ENCODE results near the gene CRMP1. TPM values are rescaled to one million over a fixed set of nuclear protein-coding genes. Genes with fewer than 3 reads are reported as not detected.

Gene CRMP1
- total and polyA plus RNA-seq, 2 donors (not counting 3 experiments of a cell fraction or from before 2014, with no cell fraction given): 0.06 TPM; not detected in 1

DNA sequence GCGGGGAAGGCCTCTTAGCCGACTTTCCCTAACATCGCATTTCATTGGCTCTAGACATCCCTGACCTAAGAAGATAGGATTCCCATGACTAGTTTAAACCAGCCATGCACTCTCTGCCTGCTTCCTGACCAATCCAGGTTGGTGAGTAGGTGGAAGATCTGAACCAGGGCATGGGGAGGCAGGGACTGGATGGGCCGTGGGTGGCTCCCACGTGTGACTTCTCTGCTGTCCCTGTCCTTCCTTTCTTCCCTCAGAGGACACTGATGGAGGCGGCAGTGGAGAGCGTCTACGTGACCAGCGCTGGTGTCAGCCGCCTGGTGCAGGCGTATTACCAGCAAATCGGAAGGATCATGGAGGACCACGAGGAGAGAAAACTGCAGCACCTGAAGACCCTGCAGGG, 91.2 kb downstream of the CRMP1 start:
- BruUV-seq (replicated peaks): no TSS peak
- no peak overlapping the region for H3K27ac ChIP-seq (ENCODE audit: insufficient read depth, low read depth, low read length)
- CTCF ChIA-PET: no interaction called here
- no peaks in the 10 kb centered on the region for H3K9me1 ChIP-seq (replicated peaks; ENCODE audit: control insufficient read depth, extremely low read depth, insufficient read depth, low read length)
- TF ChIP-seq, protein P1, sequence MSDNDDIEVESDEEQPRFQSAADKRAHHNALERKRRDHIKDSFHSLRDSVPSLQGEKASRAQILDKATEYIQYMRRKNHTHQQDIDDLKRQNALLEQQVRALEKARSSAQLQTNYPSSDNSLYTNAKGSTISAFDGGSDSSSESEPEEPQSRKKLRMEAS (IDR thresholded peaks at IDR 0.05; ENCODE audit: insufficient read depth, insufficient read length): no peak
- no peak for TF ChIP-seq JUN (IDR thresholded peaks at IDR 0.05; ENCODE audit: borderline replicate concordance, insufficient read depth, insufficient read length, low read depth)
- TF ChIP-seq GATA2 (IDR thresholded peaks at IDR 0.05; ENCODE audit: insufficient read depth, insufficient read length, low read depth, low read length): no peak
- TF ChIP-seq POLR2AphosphoS5 (IDR thresholded peaks at IDR 0.05; ENCODE audit: insufficient read depth, low read depth, low read length): no peak
- TF ChIP-seq MYC (IDR thresholded peaks at IDR 0.05; ENCODE audit: low read depth, low read length): no peak
- DNase-seq (ENCODE audit: low read depth, low spot score): no peak
- dilution Hi-C loops (cut with MboI; ENCODE audit: extremely low pct_ligation_motif_present, low sequenced_read_pairs): no loop called here
- no peaks in the 10 kb centered on the region for H4K20me1 ChIP-seq (replicated peaks; ENCODE audit: control insufficient read depth, extremely low read depth, insufficient read depth, low read length)
- H3K4me1 ChIP-seq (ENCODE audit: control insufficient read depth, extremely low read depth, insufficient read depth, low read length): no peaks in the 10 kb centered on the region
- no peaks in the 10 kb centered on the region for H3K79me2 ChIP-seq (ENCODE audit: control insufficient read depth, insufficient read depth, low read length)
- no peak overlapping the region for H3K9ac ChIP-seq (replicated peaks; ENCODE audit: extremely low read depth, insufficient read depth, low read length)
- H3K36me3 ChIP-seq (ENCODE audit: control insufficient read depth in 2 of 2, extremely low read depth in 1 of 2, insufficient read depth in 2 of 2, low read length in 2 of 2): peaks cover 0 to 27% of the 10 kb centered on the region in 2 experiments
- POLR2A ChIA-PET: no interaction called here
- no peak overlapping the region for H3K4me3 ChIP-seq (replicated peaks in 1 of 3; ENCODE audit: insufficient read depth in 1 of 3, low read depth in 1 of 3, low read length in 3 of 3)
- H2AFZ ChIP-seq (ENCODE audit: low read depth, low read length): no peak overlapping the region
- intact Hi-C loops (cut with micrococcal nuclease): no loop called here
- FAIRE-seq: no peak
- no peaks in the 10 kb centered on the region for H3K27me3 ChIP-seq (ENCODE audit: control insufficient read depth in 2 of 2, insufficient read depth in 2 of 2, low read length in 2 of 2)
- no peaks in the 10 kb centered on the region for H3K9me3 ChIP-seq (replicated peaks; ENCODE audit: control insufficient read depth, insufficient read depth, low read length)
- H3K4me2 ChIP-seq (ENCODE audit: insufficient read depth, low read length): no peak overlapping the region

DNA sequence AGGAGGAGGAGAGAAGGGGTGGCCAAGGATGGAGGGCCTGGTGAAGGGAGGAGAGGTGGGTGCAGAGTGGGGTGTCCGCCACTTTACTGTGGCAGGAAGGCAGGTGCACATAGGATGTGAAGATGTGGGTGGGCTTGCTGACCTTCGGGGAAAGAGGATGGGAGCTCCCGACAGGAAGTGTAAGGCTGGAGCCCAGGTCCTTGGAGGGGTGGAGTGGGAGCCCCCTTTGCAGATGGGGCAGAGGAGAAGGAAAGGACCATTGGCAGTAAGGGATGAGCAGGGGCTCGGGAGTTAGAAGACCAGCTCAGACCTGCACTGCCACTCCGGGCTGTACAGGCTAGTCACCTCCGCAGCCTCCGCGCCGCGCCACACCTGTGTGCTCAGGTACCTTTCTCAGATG, 92.4 kb downstream of the CRMP1 start:
- Histone ChIP-seq H3K9ac (replicated peaks; ENCODE audit: extremely low read depth, insufficient read depth, low read length) (no peak overlapping the region), H3K27ac (ENCODE audit: insufficient read depth, low read depth, low read length) (no peak overlapping the region), H3K4me2 (ENCODE audit: insufficient read depth, low read length) (no peak overlapping the region), H3K9me1 (replicated peaks; ENCODE audit: control insufficient read depth, extremely low read depth, insufficient read depth, low read length) (no peaks in the 10 kb centered on the region), H3K4me1 (ENCODE audit: control insufficient read depth, extremely low read depth, insufficient read depth, low read length) (no peaks in the 10 kb centered on the region), H3K4me3 (replicated peaks in 1 of 3; ENCODE audit: insufficient read depth in 1 of 3, low read depth in 1 of 3, low read length in 3 of 3) (no peak overlapping the region), H3K9me3 (replicated peaks; ENCODE audit: control insufficient read depth, insufficient read depth, low read length) (no peaks in the 10 kb centered on the region), H3K36me3 (ENCODE audit: control insufficient read depth in 2 of 2, extremely low read depth in 1 of 2, insufficient read depth in 2 of 2, low read length in 2 of 2) (peaks cover 0 to 26% of the 10 kb centered on the region in 2 experiments), H3K27me3 (ENCODE audit: control insufficient read depth in 2 of 2, insufficient read depth in 2 of 2, low read length in 2 of 2) (no peaks in the 10 kb centered on the region), H4K20me1 (replicated peaks; ENCODE audit: control insufficient read depth, extremely low read depth, insufficient read depth, low read length) (no peaks in the 10 kb centered on the region), H3K79me2 (ENCODE audit: control insufficient read depth, insufficient read depth, low read length) (no peaks in the 10 kb centered on the region), H2AFZ (ENCODE audit: low read depth, low read length) (no peak overlapping the region)
- POLR2A ChIA-PET: no interaction called here
- TF ChIP-seq MYC (IDR thresholded peaks at IDR 0.05; ENCODE audit: low read depth, low read length) (no peak), FOS (IDR thresholded peaks at IDR 0.05; ENCODE audit: borderline replicate concordance, insufficient read depth, low read length) (no peak), CTCF (IDR thresholded peaks at IDR 0.05; ENCODE audit: extremely low read depth in 1 of 2, insufficient read depth in 1 of 2, low read depth in 1 of 2, low read length in 2 of 2) (no peak), EZH2 (IDR thresholded peaks at IDR 0.05; ENCODE audit: borderline replicate concordance, low read depth, low read length, severe bottlenecking) (no peak), POLR2A (IDR thresholded peaks at IDR 0.05; ENCODE audit: low read depth, low read length) (no peak), GATA2 (IDR thresholded peaks at IDR 0.05; ENCODE audit: insufficient read depth, insufficient read length, low read depth, low read length) (no peak), JUN (IDR thresholded peaks at IDR 0.05; ENCODE audit: borderline replicate concordance, insufficient read depth, insufficient read length, low read depth) (no peak), POLR2AphosphoS5 (IDR thresholded peaks at IDR 0.05; ENCODE audit: insufficient read depth, low read depth, low read length) (no peak)
- TF ChIP-seq, protein P1 (IDR thresholded peaks at IDR 0.05; ENCODE audit: insufficient read depth, insufficient read length): no peak
- CTCF ChIA-PET: no interaction called here
- dilution Hi-C loops (cut with MboI; ENCODE audit: extremely low pct_ligation_motif_present, low sequenced_read_pairs): no loop called here
- BruUV-seq (replicated peaks): no TSS peak
- intact Hi-C loops (cut with micrococcal nuclease): no loop called here
- DNase-seq (ENCODE audit: low read depth, low spot score) (no peak), FAIRE-seq (no peak)
